ENCODE data around the gene FAM83C. TPM values are rescaled to one million over a fixed set of nuclear protein-coding genes. Genes with fewer than 3 reads are reported as not detected.
"Not testable (repeated sequence)": the region's sequence is repeated elsewhere in the genome, so short reads cannot be mapped to it uniquely, and the experiment has no call there.

FAM83C gene
- total RNA-seq, 2 experiments from 2014 or later = not detected

- POLR2A ChIA-PET = no interaction called here
- CTCF ChIA-PET = interaction anchor here (0.5 to 2.6 kb wide), 14 partner anchors 8 to 437 kb away, joined by 3 to 21 read pairs (median 4); partner anchors contain the start of genes EDEM2, GGT7 and MMP24OS
- Mint-ChIP-seq H3K27ac (no peak overlapping the region), H3K9me3 (no peaks in the 10 kb centered on the region), H3K27me3 (no peaks in the 10 kb centered on the region), H3K36me3 (peaks cover 11% of the 10 kb centered on the region), H3K4me3 (no peak overlapping the region), H3K4me1 (ENCODE audit: low read depth) (peaks cover 2% of the 10 kb centered on the region)
- DNase-seq = peak; percentile 65
- intact Hi-C loops (cut with micrococcal nuclease) = loop anchor here (2.0 to 10.0 kb wide), 2 partner anchors 124 to 434 kb away; no protein-coding TSS in a partner anchor
These were observed 23.0 kb downstream of the FAM83C start for GRCh38 chr20:35269055-35269781.

- CTCF ChIA-PET = interaction anchor here (1.4 kb wide), 1 partner anchor 171 kb away, joined by 4 read pairs; no protein-coding TSS in a partner anchor
- no peak overlapping the region for H3K27ac Mint-ChIP-seq
- H3K36me3 Mint-ChIP-seq = peaks cover 11% of the 10 kb centered on the region
- DNase-seq = no peak
- intact Hi-C loops (cut with micrococcal nuclease) = loop anchor here (10.0 kb wide), 1 partner anchor 432 kb away; no protein-coding TSS in a partner anchor
- POLR2A ChIA-PET = no interaction called here
- H3K4me3 Mint-ChIP-seq = no peak overlapping the region
- no peaks in the 10 kb centered on the region for H3K4me1 Mint-ChIP-seq (ENCODE audit: low read depth)
- H3K27me3 Mint-ChIP-seq = no peaks in the 10 kb centered on the region
- H3K9me3 Mint-ChIP-seq = no peaks in the 10 kb centered on the region
These were observed 25.1 kb downstream of the FAM83C start for GRCh38 chr20:35267092-35267491.

GRCh38 chr20:35264755-35265154 is 27.5 kb downstream of the FAM83C start:
- peaks cover 5% of the 10 kb centered on the region for H3K36me3 Mint-ChIP-seq
- POLR2A ChIA-PET = interaction anchor here (1.3 kb wide), 1 partner anchor 13 kb away, joined by 3 read pairs; the partner anchor contains the start of gene MMP24OS
- no peak for DNase-seq
- no peak overlapping the region for H3K27ac Mint-ChIP-seq
- no peak overlapping the region for H3K4me3 Mint-ChIP-seq
- no peaks in the 10 kb centered on the region for H3K27me3 Mint-ChIP-seq
- H3K4me1 Mint-ChIP-seq (ENCODE audit: low read depth) = no peaks in the 10 kb centered on the region
- no peaks in the 10 kb centered on the region for H3K9me3 Mint-ChIP-seq
- CTCF ChIA-PET = no interaction called here
- intact Hi-C loops (cut with micrococcal nuclease) = loop anchor here (10.0 kb wide), 1 partner anchor 430 kb away; no protein-coding TSS in a partner anchor

- POLR2A ChIA-PET = interaction anchor here (1.3 kb wide), 1 partner anchor 14 kb away, joined by 3 read pairs; the partner anchor contains the start of gene MMP24OS
- Mint-ChIP-seq H3K36me3 (peaks cover 4% of the 10 kb centered on the region), H3K27ac (no peak overlapping the region), H3K4me3 (no peak overlapping the region), H3K4me1 (ENCODE audit: low read depth) (no peaks in the 10 kb centered on the region), H3K27me3 (no peaks in the 10 kb centered on the region), H3K9me3 (no peaks in the 10 kb centered on the region)
- CTCF ChIA-PET = no interaction called here
- DNase-seq = no peak
- intact Hi-C loops (cut with micrococcal nuclease) = loop anchor here (10.0 kb wide), 1 partner anchor 429 kb away; no protein-coding TSS in a partner anchor
These were observed 28.5 kb downstream of the FAM83C start for GRCh38 chr20:35263532-35264341.

- H3K27me3 Mint-ChIP-seq = not testable (repeated sequence)
These were observed 29.3 kb downstream of the FAM83C start for GRCh38 chr20:35262731-35263531.

GRCh38 chr20:35262321-35262720 is 29.9 kb downstream of the FAM83C start:
- H3K4me1 Mint-ChIP-seq (ENCODE audit: low read depth); H3K9me3 Mint-ChIP-seq; DNase-seq; POLR2A ChIA-PET; CTCF ChIA-PET; H3K27me3 Mint-ChIP-seq; H3K27ac Mint-ChIP-seq; H3K36me3 Mint-ChIP-seq; H3K4me3 Mint-ChIP-seq: not testable (repeated sequence)
- intact Hi-C loops (cut with micrococcal nuclease) = loop anchor here (10.0 kb wide), 1 partner anchor 428 kb away; no protein-coding TSS in a partner anchor

More at GRCh38 chr20:35262731-35263531, 29.3 kb downstream of the FAM83C start:
- POLR2A ChIA-PET; H3K9me3 Mint-ChIP-seq; H3K4me3 Mint-ChIP-seq; DNase-seq; CTCF ChIA-PET; H3K36me3 Mint-ChIP-seq; H3K4me1 Mint-ChIP-seq (ENCODE audit: low read depth); H3K27ac Mint-ChIP-seq: not testable (repeated sequence)
- intact Hi-C loops (cut with micrococcal nuclease) = loop anchor here (10.0 kb wide), 1 partner anchor 428 kb away; no protein-coding TSS in a partner anchor

- Mint-ChIP-seq H3K4me3 (no peak overlapping the region), H3K4me1 (ENCODE audit: low read depth) (no peaks in the 10 kb centered on the region), H3K27ac (no peak overlapping the region), H3K36me3 (no peaks in the 10 kb centered on the region), H3K27me3 (no peaks in the 10 kb centered on the region), H3K9me3 (no peaks in the 10 kb centered on the region)
- intact Hi-C loops (cut with micrococcal nuclease) = loop anchor here (10.0 kb wide), 1 partner anchor 426 kb away; no protein-coding TSS in a partner anchor
- no peak for DNase-seq
- ChIA-PET POLR2A (no interaction called here), CTCF (interaction anchor here (1.0 to 1.6 kb wide), 2 partner anchors 9 to 116 kb away, joined by 4 to 7 read pairs; no protein-coding TSS in a partner anchor)
These were observed 31.8 kb downstream of the FAM83C start for GRCh38 chr20:35260426-35260825.

GRCh38 chr20:35257175-35257909 is 34.9 kb downstream of the FAM83C start:
- H3K27ac Mint-ChIP-seq = no peak overlapping the region
- ChIA-PET POLR2A (no interaction called here), CTCF (interaction anchor here (1.8 kb wide), 1 partner anchor 12 kb away, joined by 4 read pairs; no protein-coding TSS in a partner anchor)
- H3K9me3 Mint-ChIP-seq = no peaks in the 10 kb centered on the region
- no peak overlapping the region for H3K4me3 Mint-ChIP-seq
- no peaks in the 10 kb centered on the region for H3K27me3 Mint-ChIP-seq
- H3K36me3 Mint-ChIP-seq = no peaks in the 10 kb centered on the region
- no peak for DNase-seq
- intact Hi-C loops (cut with micrococcal nuclease) = no loop called here
- H3K4me1 Mint-ChIP-seq (ENCODE audit: low read depth) = peaks cover 6% of the 10 kb centered on the region

GRCh38 chr20:35254448-35254999 is 37.7 kb downstream of the FAM83C start:
- no peaks in the 10 kb centered on the region for H3K36me3 Mint-ChIP-seq
- CTCF ChIA-PET = no interaction called here

GRCh38 chr20:35253010-35253409 is 39.2 kb downstream of the FAM83C start:
- H3K4me1 Mint-ChIP-seq (ENCODE audit: low read depth) = peaks cover 13% of the 10 kb centered on the region
- no peaks in the 10 kb centered on the region for H3K36me3 Mint-ChIP-seq
- CTCF ChIA-PET = interaction anchor here (1.1 kb wide), 1 partner anchor 16 kb away, joined by 3 read pairs; no protein-coding TSS in a partner anchor
- intact Hi-C loops (cut with micrococcal nuclease) = no loop called here
- no peak overlapping the region for H3K4me3 Mint-ChIP-seq
- POLR2A ChIA-PET = no interaction called here
- H3K9me3 Mint-ChIP-seq = no peaks in the 10 kb centered on the region
- no peak for DNase-seq
- no peaks in the 10 kb centered on the region for H3K27me3 Mint-ChIP-seq
- no peak overlapping the region for H3K27ac Mint-ChIP-seq

More at GRCh38 chr20:35254448-35254999, 37.7 kb downstream of the FAM83C start:
- Mint-ChIP-seq H3K27me3 (no peaks in the 10 kb centered on the region), H3K4me3 (no peak overlapping the region), H3K4me1 (ENCODE audit: low read depth) (peaks cover 13% of the 10 kb centered on the region), H3K27ac (no peak overlapping the region), H3K9me3 (no peaks in the 10 kb centered on the region)
- POLR2A ChIA-PET = interaction anchor here (1.2 kb wide), 1 partner anchor 23 kb away, joined by 3 read pairs; the partner anchor contains the start of gene MMP24OS
- intact Hi-C loops (cut with micrococcal nuclease) = no loop called here
- no peak for DNase-seq

GRCh38 chr20:35252598-35252997 is 39.6 kb downstream of the FAM83C start:
- H3K4me3 Mint-ChIP-seq; DNase-seq; POLR2A ChIA-PET; H3K9me3 Mint-ChIP-seq; H3K27me3 Mint-ChIP-seq; H3K36me3 Mint-ChIP-seq; intact Hi-C loops (cut with micrococcal nuclease): not testable (repeated sequence)
- H3K4me1 Mint-ChIP-seq (ENCODE audit: low read depth) = peaks cover 13% of the 10 kb centered on the region
- CTCF ChIA-PET = interaction anchor here (0.7 kb wide), 1 partner anchor 654 kb away, joined by 3 read pairs; no protein-coding TSS in a partner anchor
- H3K27ac Mint-ChIP-seq = peak overlapping the region; percentile 76
